GM23338 (cell line): Measurements from ENCODE around the gene BCL2. TPM values are rescaled to one million over a fixed set of nuclear protein-coding genes. Genes with fewer than 3 reads are reported as not detected.

Experiments
- ATAC-seq: fragments of 200-7000 bp; cut with Tn5 transposase; 3 replicates; pipeline ENCODE4 v1.9.1; 2020
- DNase-seq: peaks from one replicate; pipeline ENCODE4 v3.0.0-alpha.2; 2015; ENCODE audit warnings: low spot score
- H2AFZ ChIP-seq: fragments of 200-600 bp; sonication (generic); 2 replicates; pipeline ENCODE4 v1.8.0; 2016; ENCODE audit warnings: antibody characterized with exemption, mild to moderate bottlenecking, moderate library complexity
- H3F3A ChIP-seq: fragments of 200-600 bp; sonication (generic); replicated peaks from 2 replicates; pipeline ENCODE4 v1.8.0; 2017; ENCODE audit warnings: antibody characterized with exemption, mixed run types, low read depth
- H3K27ac ChIP-seq: fragments of 200-600 bp; sonication (generic); 2 replicates; pipeline ENCODE4 v1.6.1; 2016; ENCODE audit warnings: low read depth
- H3K27me3 ChIP-seq: fragments of 200-600 bp; sonication (generic); 2 replicates; pipeline ENCODE4 v1.8.0; 2016; ENCODE audit warnings: mild to moderate bottlenecking, mixed run types, moderate library complexity; ENCODE audit not compliant: insufficient read depth
- H3K36me3 ChIP-seq: fragments of 200-600 bp; sonication (generic); 2 replicates; pipeline ENCODE4 v1.8.0; 2016; ENCODE audit warnings: mild to moderate bottlenecking; ENCODE audit not compliant: insufficient read depth
- H3K4me1 ChIP-seq: fragments of 200-600 bp; sonication (generic); 2 replicates; pipeline ENCODE4 v1.8.0; 2016; ENCODE audit warnings: mild to moderate bottlenecking, moderate library complexity; ENCODE audit not compliant: insufficient read depth
- H3K4me2 ChIP-seq: fragments of 200-600 bp; sonication (generic); 2 replicates; pipeline ENCODE4 v1.7.1; 2017; ENCODE audit warnings: mixed run types
- H3K4me3 ChIP-seq: fragments of 200-600 bp; sonication (generic); 2 replicates; pipeline ENCODE4 v1.6.1; 2016; ENCODE audit warnings: mixed run types
- H3K79me2 ChIP-seq: fragments of 200-600 bp; sonication (generic); replicated peaks from 2 replicates; pipeline ENCODE4 v1.8.0; 2017; ENCODE audit warnings: mild to moderate bottlenecking; ENCODE audit not compliant: insufficient read depth
- H3K9me2 ChIP-seq: fragments of 200-600 bp; sonication (generic); 2 replicates; pipeline ENCODE4 v1.8.0; 2017; ENCODE audit not compliant: insufficient read depth
- H4K20me1 ChIP-seq: fragments of 200-600 bp; sonication (generic); replicated peaks from 2 replicates; pipeline ENCODE4 v1.8.0; 2017; ENCODE audit warnings: mild to moderate bottlenecking; ENCODE audit not compliant: insufficient read depth
- H3K27ac Mint-ChIP-seq: 2 replicates; pipeline ENCODE4 v1.8.0; 2020; ENCODE audit warnings: inconsistent platforms, mild to moderate bottlenecking, moderate library complexity, mixed read lengths
- H3K27me3 Mint-ChIP-seq: 3 replicates; pipeline ENCODE4 v1.8.0; 2022; ENCODE audit warnings: low read depth, mild to moderate bottlenecking, moderate library complexity, mixed read lengths, inconsistent platforms; ENCODE audit not compliant: insufficient read depth, poor library complexity
- H3K36me3 Mint-ChIP-seq: 3 replicates; pipeline ENCODE4 v1.8.0; 2021; ENCODE audit warnings: low read depth, mild to moderate bottlenecking, inconsistent platforms, moderate library complexity, mixed read lengths
- H3K4me1 Mint-ChIP-seq: 3 replicates; pipeline ENCODE4 v1.8.0; 2020; ENCODE audit warnings: mild to moderate bottlenecking, inconsistent platforms, mixed read lengths
- H3K4me3 Mint-ChIP-seq: 3 replicates; pipeline ENCODE4 v1.8.0; 2021; ENCODE audit warnings: moderate library complexity, mild to moderate bottlenecking, inconsistent platforms, mixed read lengths
- H3K9me3 Mint-ChIP-seq: 3 replicates; pipeline ENCODE4 v1.8.0; 2020; ENCODE audit warnings: moderate library complexity, mild to moderate bottlenecking, inconsistent platforms, mixed read lengths
- CREB1 ChIP-seq: fragments of 250-450 bp; sonication (Bioruptor Pico); IDR thresholded peaks from 2 replicates; pipeline ENCODE4 v1.5.0; 2020; ENCODE audit warnings: low read depth, mild to moderate bottlenecking, moderate library complexity
- ETS1 ChIP-seq: IDR thresholded peaks from 2 replicates; pipeline ENCODE4 v1.6.1; 2016; ENCODE audit warnings: antibody characterized with exemption
- EZH2 ChIP-seq: fragments of 200-600 bp; sonication (generic); IDR thresholded peaks from one replicate; pipeline ENCODE4 v1.8.0; 2017; ENCODE audit warnings: antibody characterized with exemption, mild to moderate bottlenecking, low read depth; ENCODE audit not compliant: unreplicated experiment
- EZH2phosphoT487 ChIP-seq: fragments of 200-600 bp; sonication (generic); IDR thresholded peaks from one replicate; pipeline ENCODE4 v1.8.1; 2018; ENCODE audit warnings: antibody characterized with exemption; ENCODE audit not compliant: unreplicated experiment
- JUNB ChIP-seq: IDR thresholded peaks from one replicate; pipeline ENCODE4 v1.6.1; 2016; ENCODE audit warnings: antibody characterized with exemption; ENCODE audit not compliant: unreplicated experiment
- NANOG ChIP-seq: IDR thresholded peaks from 2 replicates; pipeline ENCODE4 v1.6.1; 2016; ENCODE audit warnings: antibody characterized with exemption, borderline replicate concordance
- POLR2AphosphoS5 ChIP-seq: IDR thresholded peaks from 2 replicates; pipeline ENCODE4 v1.6.1; 2016; ENCODE audit warnings: antibody characterized with exemption, low read depth
- STAT1 ChIP-seq: IDR thresholded peaks from one replicate; pipeline ENCODE4 v1.6.1; 2016; ENCODE audit warnings: antibody characterized with exemption; ENCODE audit not compliant: unreplicated experiment
- ZNF114 ChIP-seq: fragments of 250-450 bp; sonication (Bioruptor Pico); IDR thresholded peaks from 2 replicates; pipeline ENCODE4 v1.5.0; 2020; ENCODE audit warnings: mild to moderate bottlenecking, moderate library complexity
- ZNF331 ChIP-seq: fragments of 250-450 bp; sonication (Bioruptor Pico); IDR thresholded peaks from 2 replicates; pipeline ENCODE4 v1.5.0; 2020; ENCODE audit warnings: low read depth, mild to moderate bottlenecking, moderate library complexity
- polyA plus RNA-seq: library from polyadenylated mRNA; unstranded; fragments of >200 nt; fragmentation: Nextera tagmentation; extraction: Ambion mirVana; gene quantifications from 2 replicates; pipeline ENCODE4 v1.2.1, GENCODE V29; 2016
- total RNA-seq: library from RNA; depleted of rRNA; stranded (reverse); fragments of >200 nt; shearing (Covaris generic); gene quantifications from 2 replicates; pipeline ENCODE4 v1.2.3, GENCODE V29; 2014
- TF ChIP-seq, protein P1 (sequence below): fragments of 250-450 bp; sonication (Bioruptor Pico); IDR thresholded peaks from 2 replicates; pipeline ENCODE4 v1.5.0; 2020; ENCODE audit warnings: mild to moderate bottlenecking, moderate library complexity

The BCL2 gene
- total and polyA plus RNA-seq, 2 experiments from 2014 or later: 1.2 to 4.0 TPM

GRCh38 chr18:63312019-63312409 is 7.6 kb downstream of the BCL2 start:
- H3K27ac ChIP-seq: no peak overlapping the region
- no peak for TF ChIP-seq CREB1
- no peak for TF ChIP-seq ZNF331
- no peak for TF ChIP-seq ETS1
- H2AFZ ChIP-seq: no peak overlapping the region
- ATAC-seq (no peak), DNase-seq (no peak)
- H3K9me2 ChIP-seq: no peaks in the 10 kb centered on the region
- H3K4me1 ChIP-seq: peaks cover under 1% of the 10 kb centered on the region; the same call in 1 of the 2 replicates
- H3K4me1 Mint-ChIP-seq: no peaks in the 10 kb centered on the region
- H3K4me2 ChIP-seq: no peak overlapping the region
- H3K36me3 Mint-ChIP-seq: no peaks in the 10 kb centered on the region
- no peak overlapping the region for H3K27ac Mint-ChIP-seq
- no peaks in the 10 kb centered on the region for H3K36me3 ChIP-seq
- H3K4me3 ChIP-seq: no peak overlapping the region
- H3F3A ChIP-seq: no peaks in the 10 kb centered on the region
- H3K27me3 ChIP-seq: peaks cover 6% of the 10 kb centered on the region
- no peak overlapping the region for H3K4me3 Mint-ChIP-seq
- H3K9me3 Mint-ChIP-seq: no peaks in the 10 kb centered on the region
- no peaks in the 10 kb centered on the region for H3K27me3 Mint-ChIP-seq
- no peaks in the 10 kb centered on the region for H4K20me1 ChIP-seq
- H3K79me2 ChIP-seq: no peaks in the 10 kb centered on the region

GRCh38 chr18:63311118-63312018 is 8.2 kb downstream of the BCL2 start:
- Histone ChIP-seq H3K4me2 (no peak overlapping the region), H3K36me3 (no peaks in the 10 kb centered on the region), H3K27ac (no peak overlapping the region), H4K20me1 (no peaks in the 10 kb centered on the region), H3F3A (no peaks in the 10 kb centered on the region), H3K79me2 (no peaks in the 10 kb centered on the region), H2AFZ (no peak overlapping the region), H3K27me3 (no peaks in the 10 kb centered on the region), H3K4me3 (no peak overlapping the region), H3K9me2 (0 out of 2 replicates have a peak, but pooled peaks cover 2% of the 10 kb centered on the region), H3K4me1 (no peaks in the 10 kb centered on the region)
- H3K4me3 Mint-ChIP-seq: no peak overlapping the region
- ATAC-seq: no peak
- H3K36me3 Mint-ChIP-seq: no peaks in the 10 kb centered on the region
- H3K9me3 Mint-ChIP-seq: no peaks in the 10 kb centered on the region
- H3K27me3 Mint-ChIP-seq: no peaks in the 10 kb centered on the region
- H3K27ac Mint-ChIP-seq: no peak overlapping the region
- DNase-seq: no peak
- peaks cover 2% of the 10 kb centered on the region; the same call in 1 of the 3 replicates for H3K4me1 Mint-ChIP-seq
- no peak for TF ChIP-seq POLR2AphosphoS5
- no peak for TF ChIP-seq ZNF114 (CRISPR knock-in tag)
- TF ChIP-seq EZH2phosphoT487: no peak
- no peak for TF ChIP-seq ZNF331
- no peak for TF ChIP-seq EZH2
- no peak for TF ChIP-seq JUNB
- TF ChIP-seq, protein P1, sequence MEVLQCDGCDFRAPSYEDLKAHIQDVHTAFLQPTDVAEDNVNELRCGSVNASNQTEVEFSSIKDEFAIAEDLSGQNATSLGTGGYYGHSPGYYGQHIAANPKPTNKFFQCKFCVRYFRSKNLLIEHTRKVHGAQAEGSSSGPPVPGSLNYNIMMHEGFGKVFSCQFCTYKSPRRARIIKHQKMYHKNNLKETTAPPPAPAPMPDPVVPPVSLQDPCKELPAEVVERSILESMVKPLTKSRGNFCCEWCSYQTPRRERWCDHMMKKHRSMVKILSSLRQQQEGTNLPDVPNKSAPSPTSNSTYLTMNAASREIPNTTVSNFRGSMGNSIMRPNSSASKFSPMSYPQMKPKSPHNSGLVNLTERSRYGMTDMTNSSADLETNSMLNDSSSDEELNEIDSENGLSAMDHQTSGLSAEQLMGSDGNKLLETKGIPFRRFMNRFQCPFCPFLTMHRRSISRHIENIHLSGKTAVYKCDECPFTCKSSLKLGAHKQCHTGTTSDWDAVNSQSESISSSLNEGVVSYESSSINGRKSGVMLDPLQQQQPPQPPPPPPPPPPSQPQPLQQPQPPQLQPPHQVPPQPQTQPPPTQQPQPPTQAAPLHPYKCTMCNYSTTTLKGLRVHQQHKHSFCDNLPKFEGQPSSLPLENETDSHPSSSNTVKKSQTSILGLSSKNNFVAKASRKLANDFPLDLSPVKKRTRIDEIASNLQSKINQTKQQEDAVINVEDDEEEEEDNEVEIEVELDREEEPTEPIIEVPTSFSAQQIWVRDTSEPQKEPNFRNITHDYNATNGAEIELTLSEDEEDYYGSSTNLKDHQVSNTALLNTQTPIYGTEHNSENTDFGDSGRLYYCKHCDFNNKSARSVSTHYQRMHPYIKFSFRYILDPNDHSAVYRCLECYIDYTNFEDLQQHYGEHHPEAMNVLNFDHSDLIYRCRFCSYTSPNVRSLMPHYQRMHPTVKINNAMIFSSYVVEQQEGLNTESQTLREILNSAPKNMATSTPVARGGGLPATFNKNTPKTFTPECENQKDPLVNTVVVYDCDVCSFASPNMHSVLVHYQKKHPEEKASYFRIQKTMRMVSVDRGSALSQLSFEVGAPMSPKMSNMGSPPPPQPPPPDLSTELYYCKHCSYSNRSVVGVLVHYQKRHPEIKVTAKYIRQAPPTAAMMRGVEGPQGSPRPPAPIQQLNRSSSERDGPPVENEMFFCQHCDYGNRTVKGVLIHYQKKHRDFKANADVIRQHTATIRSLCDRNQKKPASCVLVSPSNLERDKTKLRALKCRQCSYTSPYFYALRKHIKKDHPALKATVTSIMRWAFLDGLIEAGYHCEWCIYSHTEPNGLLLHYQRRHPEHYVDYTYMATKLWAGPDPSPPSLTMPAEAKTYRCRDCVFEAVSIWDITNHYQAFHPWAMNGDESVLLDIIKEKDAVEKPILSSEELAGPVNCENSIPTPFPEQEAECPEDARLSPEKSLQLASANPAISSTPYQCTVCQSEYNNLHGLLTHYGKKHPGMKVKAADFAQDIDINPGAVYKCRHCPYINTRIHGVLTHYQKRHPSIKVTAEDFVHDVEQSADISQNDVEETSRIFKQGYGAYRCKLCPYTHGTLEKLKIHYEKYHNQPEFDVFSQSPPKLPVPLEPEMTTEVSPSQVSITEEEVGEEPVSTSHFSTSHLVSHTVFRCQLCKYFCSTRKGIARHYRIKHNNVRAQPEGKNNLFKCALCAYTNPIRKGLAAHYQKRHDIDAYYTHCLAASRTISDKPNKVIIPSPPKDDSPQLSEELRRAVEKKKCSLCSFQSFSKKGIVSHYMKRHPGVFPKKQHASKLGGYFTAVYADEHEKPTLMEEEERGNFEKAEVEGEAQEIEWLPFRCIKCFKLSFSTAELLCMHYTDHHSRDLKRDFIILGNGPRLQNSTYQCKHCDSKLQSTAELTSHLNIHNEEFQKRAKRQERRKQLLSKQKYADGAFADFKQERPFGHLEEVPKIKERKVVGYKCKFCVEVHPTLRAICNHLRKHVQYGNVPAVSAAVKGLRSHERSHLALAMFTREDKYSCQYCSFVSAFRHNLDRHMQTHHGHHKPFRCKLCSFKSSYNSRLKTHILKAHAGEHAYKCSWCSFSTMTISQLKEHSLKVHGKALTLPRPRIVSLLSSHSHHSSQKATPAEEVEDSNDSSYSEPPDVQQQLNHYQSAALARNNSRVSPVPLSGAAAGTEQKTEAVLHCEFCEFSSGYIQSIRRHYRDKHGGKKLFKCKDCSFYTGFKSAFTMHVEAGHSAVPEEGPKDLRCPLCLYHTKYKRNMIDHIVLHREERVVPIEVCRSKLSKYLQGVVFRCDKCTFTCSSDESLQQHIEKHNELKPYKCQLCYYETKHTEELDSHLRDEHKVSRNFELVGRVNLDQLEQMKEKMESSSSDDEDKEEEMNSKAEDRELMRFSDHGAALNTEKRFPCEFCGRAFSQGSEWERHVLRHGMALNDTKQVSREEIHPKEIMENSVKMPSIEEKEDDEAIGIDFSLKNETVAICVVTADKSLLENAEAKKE (CRISPR knock-in tag): no peak
- TF ChIP-seq ETS1: no peak
- TF ChIP-seq NANOG: no peak
- no peak for TF ChIP-seq STAT1
- no peak for TF ChIP-seq CREB1
